ENCODE measurements around the gene FHOD3. TPM values are rescaled to one million over a fixed set of nuclear protein-coding genes. Genes with fewer than 3 reads are reported as not detected.

The FHOD3 gene
- total and polyA plus RNA-seq, 2 of the 8 experiments (the other 6 are each of a cell fraction or from before 2014, with no cell fraction given) = 9.7 to 10.5 TPM

- no peak for TF ChIP-seq CHD7 (IDR thresholded peaks at IDR 0.05; ENCODE audit: insufficient replicate concordance, low read length)
- no peak for TF ChIP-seq SP2 (IDR thresholded peaks at IDR 0.05; ENCODE audit: low read length)
- TF ChIP-seq HDAC2 (IDR thresholded peaks at IDR 0.05; ENCODE audit: borderline replicate concordance in 1 of 2, low read depth in 2 of 2, low read length in 2 of 2) = no peak
Measured at GRCh38 chr18:36406805-36407204, 109.3 kb downstream of the FHOD3 start (continued).
